OCI-LY1 (cell line): Measurements from ENCODE around the gene SPOCK1.

Experiments
- H2AFZ ChIP-seq: fragments of 200-600 bp; sonication (generic), shearing (Covaris generic); 2 replicates; pipeline ENCODE4 v1.6.0; 2014; ENCODE audit warnings: antibody characterized with exemption, mild to moderate bottlenecking, low read length
- H3F3A ChIP-seq: fragments of 200-600 bp; sonication (generic), shearing (Covaris generic); 2 replicates; pipeline ENCODE4 v1.6.0; 2014; ENCODE audit warnings: mild to moderate bottlenecking, antibody characterized with exemption, low read length, moderate library complexity; ENCODE audit not compliant: insufficient read depth
- H3K27ac ChIP-seq: fragments of 200-600 bp; sonication (generic); 2 replicates; pipeline ENCODE4 v1.5.1; 2014; ENCODE audit warnings: low read length, mixed run types, mild to moderate bottlenecking, low read depth; ENCODE audit not compliant: poor library complexity, severe bottlenecking
- H3K27me3 ChIP-seq: fragments of 200-600 bp; sonication (generic); 2 replicates; pipeline ENCODE4 v1.6.0; 2014; ENCODE audit warnings: antibody characterized with exemption, mild to moderate bottlenecking, low read length, moderate library complexity; ENCODE audit not compliant: insufficient read depth
- H3K36me3 ChIP-seq: fragments of 200-600 bp; sonication (generic); 2 replicates; pipeline ENCODE4 v1.6.1; 2014; ENCODE audit warnings: mild to moderate bottlenecking, antibody characterized with exemption, low read length, moderate library complexity, mixed read lengths; ENCODE audit not compliant: insufficient read depth
- H3K4me1 ChIP-seq: fragments of 200-600 bp; sonication (generic); 2 replicates; pipeline ENCODE4 v1.5.1; 2014; ENCODE audit warnings: mild to moderate bottlenecking, low read length, moderate library complexity; ENCODE audit not compliant: insufficient read depth, severe bottlenecking
- H3K4me2 ChIP-seq: fragments of 200-600 bp; sonication (generic), shearing (Covaris generic); 2 replicates; pipeline ENCODE4 v1.6.1; 2014; ENCODE audit warnings: low read length
- H3K4me3 ChIP-seq: fragments of 200-600 bp; sonication (generic); 2 replicates; pipeline ENCODE4 v1.5.1; 2014; ENCODE audit warnings: low read length, low read depth, mild to moderate bottlenecking, mixed read lengths; ENCODE audit not compliant: poor library complexity, severe bottlenecking
- H3K79me2 ChIP-seq: fragments of 200-600 bp; shearing (Covaris generic); 2 replicates; pipeline ENCODE4 v1.6.1; 2016; ENCODE audit warnings: mixed run types, low read length, mixed read lengths; ENCODE audit not compliant: insufficient read depth
- H3K9ac ChIP-seq: fragments of 200-600 bp; sonication (generic), shearing (Covaris generic); 2 replicates; pipeline ENCODE4 v1.6.1; 2014; ENCODE audit warnings: mild to moderate bottlenecking, low read length, mixed read lengths
- H3K9me2 ChIP-seq: fragments of 200-600 bp; sonication (generic), shearing (Covaris generic); 2 replicates; pipeline ENCODE4 v1.6.1; 2014; ENCODE audit warnings: low read depth, mild to moderate bottlenecking, low read length, mixed read lengths
- H3K9me3 ChIP-seq: fragments of 200-600 bp; shearing (Covaris generic); 2 replicates; pipeline ENCODE4 v1.6.1; 2014; ENCODE audit warnings: low read length, mixed read lengths
- H4K20me1 ChIP-seq: fragments of 200-600 bp; sonication (generic), shearing (Covaris generic); 2 replicates; pipeline ENCODE4 v1.6.0; 2016; ENCODE audit warnings: mild to moderate bottlenecking, low read length; ENCODE audit not compliant: insufficient read depth
- EZH2 ChIP-seq: fragments of 200-600 bp; sonication (generic), shearing (Covaris generic); IDR thresholded peaks from 2 replicates; pipeline ENCODE4 v1.8.0; 2017; ENCODE audit warnings: borderline replicate concordance, mixed run types, mild to moderate bottlenecking, antibody characterized with exemption, low read length, moderate library complexity, mixed read lengths
- TF ChIP-seq, protein P1 (sequence below): fragments of 200-600 bp; sonication (generic), shearing (Covaris generic); IDR thresholded peaks from 2 replicates; pipeline ENCODE4 v1.5.1; 2017; ENCODE audit warnings: mild to moderate bottlenecking, antibody characterized with exemption, low read length, moderate library complexity, mixed read lengths

SPOCK1 gene

DNA sequence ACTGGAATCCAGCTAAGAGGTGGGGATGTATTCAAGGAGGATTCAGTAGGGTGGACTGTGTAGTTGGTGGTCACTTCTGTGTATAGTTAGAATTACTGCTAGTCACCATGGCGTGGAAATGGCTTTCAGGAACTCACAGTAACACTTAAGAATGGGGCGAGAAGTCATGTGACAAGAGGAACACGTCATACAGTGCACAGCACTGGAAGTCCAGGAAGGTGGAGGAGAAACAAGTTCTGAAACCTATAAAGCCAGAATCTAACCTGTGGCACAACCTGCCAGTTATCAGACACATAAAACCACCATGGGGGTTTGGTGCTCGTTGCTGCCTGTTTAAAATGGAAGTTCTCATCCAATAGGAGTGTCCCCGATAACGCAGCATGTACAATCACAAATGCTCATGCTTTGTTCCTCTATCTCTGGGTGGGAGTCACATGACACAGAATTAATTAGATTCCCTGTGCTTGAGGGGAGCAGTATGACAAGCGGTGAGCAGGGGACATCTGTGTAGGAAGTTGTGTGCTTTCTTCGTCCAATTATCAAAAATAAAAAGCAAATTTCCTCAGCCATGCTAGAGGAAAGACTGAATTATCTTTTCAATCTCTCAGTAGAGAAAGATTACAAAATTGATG is 193.0 kb downstream of the SPOCK1 start:
- Histone ChIP-seq H3K79me2 (no peaks in the 10 kb centered on the region), H3K27me3 (no peaks in the 10 kb centered on the region), H3K9me2 (no peaks in the 10 kb centered on the region), H4K20me1 (no peaks in the 10 kb centered on the region), H3K9me3 (no peaks in the 10 kb centered on the region), H3F3A (no peaks in the 10 kb centered on the region), H3K4me2 (no peak overlapping the region), H3K27ac (no peak overlapping the region), H3K9ac (no peak overlapping the region), H3K36me3 (no peaks in the 10 kb centered on the region), H2AFZ (no peak overlapping the region), H3K4me3 (no peak overlapping the region), H3K4me1 (no peaks in the 10 kb centered on the region)
- TF ChIP-seq, protein P1, sequence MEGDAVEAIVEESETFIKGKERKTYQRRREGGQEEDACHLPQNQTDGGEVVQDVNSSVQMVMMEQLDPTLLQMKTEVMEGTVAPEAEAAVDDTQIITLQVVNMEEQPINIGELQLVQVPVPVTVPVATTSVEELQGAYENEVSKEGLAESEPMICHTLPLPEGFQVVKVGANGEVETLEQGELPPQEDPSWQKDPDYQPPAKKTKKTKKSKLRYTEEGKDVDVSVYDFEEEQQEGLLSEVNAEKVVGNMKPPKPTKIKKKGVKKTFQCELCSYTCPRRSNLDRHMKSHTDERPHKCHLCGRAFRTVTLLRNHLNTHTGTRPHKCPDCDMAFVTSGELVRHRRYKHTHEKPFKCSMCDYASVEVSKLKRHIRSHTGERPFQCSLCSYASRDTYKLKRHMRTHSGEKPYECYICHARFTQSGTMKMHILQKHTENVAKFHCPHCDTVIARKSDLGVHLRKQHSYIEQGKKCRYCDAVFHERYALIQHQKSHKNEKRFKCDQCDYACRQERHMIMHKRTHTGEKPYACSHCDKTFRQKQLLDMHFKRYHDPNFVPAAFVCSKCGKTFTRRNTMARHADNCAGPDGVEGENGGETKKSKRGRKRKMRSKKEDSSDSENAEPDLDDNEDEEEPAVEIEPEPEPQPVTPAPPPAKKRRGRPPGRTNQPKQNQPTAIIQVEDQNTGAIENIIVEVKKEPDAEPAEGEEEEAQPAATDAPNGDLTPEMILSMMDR: no peak
- no peak for TF ChIP-seq EZH2

DNA sequence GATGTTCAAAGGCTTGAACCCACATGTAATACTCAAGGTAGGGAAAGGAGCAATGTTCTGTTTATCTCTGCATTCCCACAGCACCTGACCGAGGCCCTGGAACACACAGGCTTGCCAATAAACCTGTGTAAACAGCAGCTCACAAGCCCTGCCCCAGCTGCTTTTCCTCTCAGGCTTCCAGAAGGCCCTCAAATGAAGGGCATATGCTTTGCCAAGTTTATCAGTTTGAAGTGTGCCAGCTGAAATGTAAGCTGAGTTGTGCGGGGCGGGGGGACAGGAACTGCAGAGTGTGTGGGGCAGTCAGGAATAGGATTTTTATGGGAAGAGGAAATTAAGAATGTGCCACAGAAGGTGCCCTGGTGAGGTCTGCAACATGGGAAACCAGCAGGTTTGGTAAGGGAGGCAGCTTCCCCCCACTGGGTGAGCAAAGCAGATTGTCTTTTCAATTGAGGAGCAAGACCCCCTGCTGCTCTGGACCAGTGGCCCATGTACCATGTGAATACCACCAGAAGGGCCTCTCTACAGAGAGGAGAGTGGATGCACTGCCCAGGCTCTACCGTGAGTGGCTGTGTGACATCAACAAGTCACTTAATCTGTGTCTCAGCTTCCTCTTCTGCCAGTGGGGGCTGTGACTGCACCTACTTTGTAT is 194.8 kb downstream of the SPOCK1 start:
- Histone ChIP-seq H3K27ac (no peak overlapping the region), H3K4me1 (no peaks in the 10 kb centered on the region), H3K27me3 (no peaks in the 10 kb centered on the region), H3F3A (no peaks in the 10 kb centered on the region), H2AFZ (no peak overlapping the region), H3K79me2 (no peaks in the 10 kb centered on the region), H3K9me2 (no peaks in the 10 kb centered on the region), H3K4me2 (no peak overlapping the region), H3K36me3 (no peaks in the 10 kb centered on the region), H3K4me3 (no peak overlapping the region), H4K20me1 (no peaks in the 10 kb centered on the region), H3K9ac (no peak overlapping the region), H3K9me3 (no peaks in the 10 kb centered on the region)
- no peak for TF ChIP-seq EZH2
- TF ChIP-seq, protein P1: no peak

DNA sequence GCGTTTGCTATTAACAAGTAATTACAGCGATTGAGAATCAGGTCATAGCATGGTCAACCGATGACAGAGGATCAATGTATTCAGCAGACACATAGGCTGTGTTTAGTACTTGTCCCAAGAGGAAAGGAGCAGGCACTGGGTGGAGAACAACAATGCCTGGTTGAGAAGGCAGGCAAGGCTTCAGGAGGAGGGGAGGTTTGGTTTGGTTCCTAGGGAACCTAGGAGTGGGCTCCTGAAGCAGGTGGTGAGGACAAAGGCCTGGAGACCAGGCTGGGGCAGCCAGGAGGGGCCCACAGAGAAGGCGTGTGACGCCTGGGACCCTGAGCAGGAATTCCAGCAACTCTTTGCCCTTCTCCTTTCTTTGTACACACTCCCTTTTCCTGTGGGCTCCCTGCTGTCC is 195.6 kb downstream of the SPOCK1 start:
- H3K4me2 ChIP-seq: no peak overlapping the region
- H3F3A ChIP-seq: no peaks in the 10 kb centered on the region
- no peaks in the 10 kb centered on the region for H3K9me3 ChIP-seq
- no peak overlapping the region for H3K27ac ChIP-seq
- no peak for TF ChIP-seq EZH2
- TF ChIP-seq, protein P1: no peak
- no peaks in the 10 kb centered on the region for H3K27me3 ChIP-seq
- H3K4me1 ChIP-seq: no peaks in the 10 kb centered on the region
- no peak overlapping the region for H3K4me3 ChIP-seq
- no peaks in the 10 kb centered on the region for H4K20me1 ChIP-seq
- H3K36me3 ChIP-seq: no peaks in the 10 kb centered on the region
- no peak overlapping the region for H3K9ac ChIP-seq
- H2AFZ ChIP-seq: no peak overlapping the region
- no peaks in the 10 kb centered on the region for H3K79me2 ChIP-seq
- no peaks in the 10 kb centered on the region for H3K9me2 ChIP-seq
